GM19452 (cell line): Measurements from ENCODE around the gene PLOD3.

ENCODE experiments used
- ATAC-seq: cut with Tn5 transposase; IDR thresholded peaks from one replicate; pipeline ENCODE4 v1.9.1; 2021; ENCODE audit not compliant: unreplicated experiment

The PLOD3 gene

GRCh38 chr7:101239191-101239950, 22.0 kb upstream of the PLOD3 start:
- ATAC-seq = no peak

GRCh38 chr7:101238226-101239182, 21.1 kb upstream of the PLOD3 start:
- ATAC-seq = no peak

DNA sequence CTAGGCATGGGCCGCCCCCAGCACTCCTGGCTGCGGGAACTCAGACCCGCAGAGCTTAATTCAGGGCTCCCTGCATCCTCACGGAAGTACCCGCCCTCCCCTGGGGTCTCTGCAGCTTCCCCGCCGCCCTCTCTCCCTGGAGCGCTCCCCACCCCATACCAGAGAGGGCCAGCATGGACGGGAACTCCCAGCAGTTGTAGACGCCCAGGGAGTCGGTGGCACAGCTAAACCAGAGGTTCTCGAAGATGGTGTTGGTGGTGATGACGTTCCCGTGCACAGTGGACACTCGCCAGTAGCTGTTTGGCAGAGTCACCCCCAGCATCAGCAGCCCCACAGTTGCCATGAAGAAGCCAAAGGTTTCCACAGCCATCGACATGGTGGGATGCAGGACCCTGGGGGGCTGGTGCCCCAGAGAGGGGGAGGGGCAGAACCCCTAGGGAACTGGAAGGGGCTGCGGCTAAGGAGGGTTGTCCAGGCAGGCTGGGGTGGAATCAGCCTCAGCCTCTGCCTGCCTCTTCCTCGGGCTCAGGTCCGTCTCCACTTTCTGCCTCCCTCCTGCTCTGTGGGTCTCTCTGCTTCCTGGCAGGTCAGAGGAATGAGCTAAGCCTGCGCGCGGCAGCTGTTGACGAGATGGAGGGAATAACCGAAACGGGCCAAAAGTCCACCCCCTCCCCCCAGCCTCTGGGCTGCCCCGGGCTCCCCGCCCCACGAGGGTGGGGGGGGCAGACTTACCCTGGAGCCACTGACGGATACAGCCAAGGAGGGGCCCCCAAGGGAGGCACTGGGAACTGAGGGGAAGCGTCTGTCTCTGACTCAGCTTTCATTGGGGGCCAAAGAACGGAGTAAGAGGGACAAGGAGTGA, 20.1 kb upstream of the PLOD3 start, which contains the start of gene CLDN15:
Gene CLDN15, minus strand, starts transcription at position 597 of the 862 bp plus-strand sequence. Its CDS starts 221 bp downstream, at position 376.
- no peak for ATAC-seq

DNA sequence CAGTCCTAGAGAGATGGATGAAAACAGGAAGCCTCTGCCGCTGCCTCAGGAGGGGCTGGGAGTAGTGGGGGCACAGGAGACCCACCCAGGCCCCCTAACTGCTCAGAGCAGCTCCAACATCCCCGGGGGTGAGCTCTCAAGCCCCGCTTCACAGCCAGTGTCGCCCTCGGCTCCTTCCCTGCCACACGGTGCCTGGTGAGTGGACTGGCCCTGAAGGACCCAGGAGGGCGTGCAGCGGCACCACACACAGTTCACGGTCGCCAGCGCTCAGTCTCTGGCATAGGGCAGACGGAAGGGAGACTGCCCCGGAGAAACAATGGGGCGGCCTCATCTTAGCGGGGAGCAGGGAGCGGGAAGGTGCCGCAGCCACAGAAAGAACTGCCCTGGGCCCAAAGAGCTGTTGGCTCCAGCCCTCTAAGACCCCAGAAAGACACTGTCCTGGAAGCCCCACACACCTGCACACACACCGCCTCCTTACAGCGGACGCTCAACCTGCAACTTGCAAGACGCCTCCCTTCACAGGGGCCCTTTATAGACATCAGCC, 19.0 kb upstream of the PLOD3 start:
- no peak for ATAC-seq

DNA sequence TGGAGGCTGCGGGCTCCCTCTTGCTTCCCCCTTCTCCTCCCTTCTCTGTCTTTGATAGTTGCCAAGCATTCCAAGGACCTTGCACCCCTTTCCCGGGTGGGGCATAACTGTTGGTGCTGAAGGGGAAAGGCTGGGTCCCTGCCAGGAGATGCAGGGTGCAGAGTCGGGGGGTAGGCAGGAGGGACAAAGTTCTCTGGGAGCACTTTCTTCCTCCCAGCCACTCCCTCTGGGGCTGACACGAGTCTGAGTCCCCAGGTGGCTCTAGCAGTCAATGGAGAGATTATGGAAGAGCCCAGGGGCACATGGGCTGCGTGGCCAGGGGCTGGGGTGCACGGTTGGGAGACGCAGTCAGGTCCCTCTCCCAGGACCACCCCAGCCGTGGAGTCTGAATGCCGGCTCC, 18.1 kb upstream of the PLOD3 start:
- ATAC-seq = no peak

- ATAC-seq = no peak
Measured at GRCh38 chr7:101235050-101235449, 17.7 kb upstream of the PLOD3 start.

GRCh38 chr7:101234636-101235035, 17.3 kb upstream of the PLOD3 start:
- ATAC-seq = no peak

DNA sequence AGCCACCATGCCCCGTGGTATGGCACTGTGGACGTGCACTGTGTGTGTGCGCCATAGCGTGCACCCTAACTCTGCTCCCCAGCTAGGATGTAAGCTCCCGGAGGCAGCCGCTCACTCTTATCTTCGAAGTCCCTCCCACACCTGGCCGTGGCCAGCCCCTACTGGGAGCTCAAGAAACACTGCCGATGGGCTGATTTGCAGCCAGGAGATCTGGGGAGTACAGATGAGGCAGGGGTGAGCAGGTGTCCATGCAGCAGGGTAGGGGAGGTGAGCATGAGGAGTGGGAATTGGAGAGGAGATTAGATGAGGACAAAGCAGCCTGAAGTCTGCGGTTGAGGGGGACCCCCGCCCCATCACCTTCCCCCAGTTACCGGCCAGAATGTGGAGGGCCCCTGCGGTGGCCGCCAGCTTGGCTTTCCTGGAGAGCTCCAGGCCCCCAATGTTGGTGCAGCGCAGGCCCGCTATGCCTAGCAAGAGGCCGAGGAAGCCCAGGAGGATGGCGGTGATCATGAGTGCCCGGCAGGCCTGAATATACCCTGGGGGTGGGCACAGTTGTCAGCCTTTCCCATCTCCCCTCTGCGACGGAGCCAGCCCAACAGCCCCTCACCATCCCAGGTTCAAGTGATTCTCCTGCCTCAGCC, 16.6 kb upstream of the PLOD3 start:
- no peak for ATAC-seq

DNA sequence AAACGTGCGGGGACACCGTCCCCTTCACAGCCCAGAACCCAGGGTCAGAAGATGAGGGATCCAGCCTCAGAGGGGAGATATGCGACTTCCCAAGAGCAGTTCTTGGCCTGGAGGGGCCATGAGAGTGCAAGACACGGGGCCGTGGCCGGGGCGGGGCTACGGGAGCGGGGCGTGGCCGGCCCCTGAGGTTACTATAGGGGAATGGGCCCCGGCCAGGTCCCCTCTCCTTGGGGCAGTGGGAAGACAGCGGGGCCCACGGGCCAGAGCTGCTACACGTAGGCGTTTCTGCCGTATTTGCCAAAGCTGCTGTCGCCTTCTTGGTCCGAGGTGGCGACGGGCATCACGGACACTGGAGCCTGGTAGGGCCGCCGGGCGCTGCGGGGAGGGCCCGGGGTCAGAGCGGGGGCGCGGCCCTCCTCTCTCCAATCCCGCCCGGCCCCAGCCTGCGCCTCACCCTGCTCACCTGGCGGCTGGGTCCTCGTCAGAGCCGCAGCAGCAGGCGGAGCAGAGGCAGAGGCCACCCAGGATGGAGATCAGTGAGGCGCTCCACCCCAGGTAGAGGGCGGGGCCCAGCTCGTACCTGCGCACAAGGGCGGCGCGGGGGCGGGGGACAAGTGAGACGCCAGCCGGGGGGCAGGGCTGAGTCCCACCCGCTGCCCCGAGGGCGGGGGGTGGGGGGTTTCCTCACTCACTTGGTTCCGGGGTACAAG, 14.9 kb upstream of the PLOD3 start:
- no peak for ATAC-seq

DNA sequence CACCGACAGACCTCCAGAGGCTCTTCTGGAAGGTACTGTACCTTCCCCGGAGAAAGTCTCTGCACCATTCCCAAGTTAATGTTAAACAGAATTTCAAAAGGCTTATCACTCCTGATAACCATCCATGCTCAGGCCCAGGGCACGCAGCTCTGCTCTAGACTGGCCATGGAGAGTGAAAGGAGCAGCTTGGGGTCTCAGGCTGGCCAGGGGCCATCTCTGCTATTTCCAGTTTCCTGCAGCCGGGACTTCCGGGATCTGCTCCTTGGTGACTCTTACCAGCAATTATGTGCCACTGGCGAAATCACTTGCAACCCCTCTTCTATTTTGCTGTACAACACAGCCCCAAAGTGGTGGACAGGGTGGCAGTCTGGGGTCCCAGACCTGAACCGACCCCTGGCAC, 14.3 kb upstream of the PLOD3 start:
- no peak for ATAC-seq

GRCh38 chr7:101226721-101227120, 9.3 kb upstream of the PLOD3 start:
- ATAC-seq = no peak

DNA sequence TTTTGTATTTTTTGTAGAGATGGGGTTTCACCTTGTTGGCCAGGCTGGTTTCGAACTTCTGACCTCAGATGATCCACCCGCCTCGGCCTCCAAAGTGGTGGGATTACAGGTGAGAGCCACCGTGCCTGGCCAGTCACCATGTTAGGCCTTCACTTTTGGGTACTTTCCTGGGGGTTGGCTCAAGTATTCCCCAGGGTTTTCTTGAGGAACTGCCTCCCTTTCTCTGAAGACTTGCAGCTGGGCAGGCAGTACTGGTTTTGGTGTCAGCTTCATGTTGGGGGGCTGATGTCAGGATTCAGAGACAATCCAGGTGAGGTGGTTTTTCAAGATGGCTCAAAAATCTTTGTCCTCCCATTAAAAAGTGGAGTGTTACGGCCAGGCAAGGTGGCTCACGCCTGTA, 8.3 kb upstream of the PLOD3 start:
- ATAC-seq = no peak

- ATAC-seq = no peak
Measured at GRCh38 chr7:101223528-101223927, 6.1 kb upstream of the PLOD3 start.

DNA sequence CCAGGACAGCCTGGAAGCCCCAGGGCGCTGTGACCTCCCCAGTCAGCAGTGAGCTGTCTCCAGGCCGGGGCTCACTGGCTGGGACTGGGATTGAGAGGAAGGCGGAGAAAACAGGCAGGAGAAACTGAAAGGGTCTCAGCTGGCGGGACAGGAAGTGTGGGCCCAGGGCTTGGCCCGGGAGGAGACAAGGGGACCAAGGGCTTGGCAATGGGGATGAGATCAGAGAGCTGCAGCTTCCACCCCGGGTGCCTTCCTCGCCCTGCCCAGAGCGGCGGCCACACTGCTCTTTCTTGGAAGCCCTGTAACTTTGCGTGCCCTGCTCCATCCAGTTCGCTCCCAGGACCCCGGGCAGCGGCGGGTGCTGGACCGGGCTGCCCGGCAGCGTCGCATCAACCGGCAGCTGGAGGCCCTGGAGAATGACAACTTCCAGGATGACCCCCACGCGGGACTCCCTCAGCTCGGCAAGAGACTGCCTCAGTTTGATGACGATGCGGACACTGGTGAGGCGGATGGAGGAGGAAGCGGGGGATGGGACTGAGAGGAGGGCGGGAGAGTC, 5.0 kb upstream of the PLOD3 start:
- ATAC-seq = no peak

DNA sequence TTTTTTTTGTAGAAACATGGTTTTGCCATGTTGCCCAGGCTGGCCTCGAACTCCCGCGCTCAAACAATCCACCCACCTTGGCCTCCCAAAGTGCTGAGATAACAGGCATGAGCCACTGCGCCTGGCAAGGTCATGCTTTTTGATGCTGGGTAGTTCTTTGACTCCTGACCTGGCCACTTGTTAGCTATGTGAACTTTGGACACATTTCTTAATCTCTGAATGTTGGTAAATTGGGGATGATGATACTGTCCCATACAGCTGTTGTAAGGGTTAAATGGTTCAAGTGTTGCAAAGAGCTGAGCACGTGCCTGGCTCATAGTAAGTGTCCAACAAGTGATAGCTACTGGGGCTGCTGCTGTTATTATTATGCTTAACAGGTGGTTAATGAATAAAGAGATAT, 2.9 kb upstream of the PLOD3 start:
- ATAC-seq = no peak

GRCh38 chr7:101218236-101219125, 1.1 kb upstream of the PLOD3 start:
- ATAC-seq = no peak

- ATAC-seq = peak; percentile 30
Measured at GRCh38 chr7:101216860-101217387, 457 bp downstream of the PLOD3 start.
